ENCODE results near the gene BMF. TPM values are rescaled to one million over a fixed set of nuclear protein-coding genes. Genes with fewer than 3 reads are reported as not detected.
A peak's percentile ranks its signal among the peaks of the same experiment; 100 is the strongest.
"Not testable (repeated sequence)": the region's sequence is repeated elsewhere in the genome, so short reads cannot be mapped to it uniquely, and the experiment has no call there.

Gene BMF
- total RNA-seq, 1 experiment from 2014 or later: 6.2 TPM

DNA sequence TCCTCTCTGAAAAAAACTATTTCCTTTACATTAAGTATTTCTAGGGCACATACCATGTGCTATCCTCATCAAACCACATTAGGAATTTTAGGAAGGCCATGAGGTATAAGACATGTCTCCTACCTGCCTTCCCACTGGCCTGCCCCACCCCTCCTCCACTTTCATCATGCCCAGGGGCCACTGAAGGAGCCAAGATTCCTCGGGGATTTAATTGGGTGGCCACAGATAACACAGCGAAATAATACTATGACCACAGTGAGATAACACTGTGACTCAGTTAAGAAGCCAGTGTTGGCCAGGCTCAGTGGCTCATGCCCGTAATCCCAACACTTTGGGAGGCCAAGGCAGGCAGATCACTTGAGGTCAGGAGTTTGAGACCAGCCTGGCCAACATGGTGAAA, 9.8 kb upstream of the BMF start:
- H3K27ac ChIP-seq: no peak overlapping the region
- no peak overlapping the region for H3K4me3 ChIP-seq
- no peaks in the 10 kb centered on the region for H3K36me3 ChIP-seq
- no peaks in the 10 kb centered on the region; the same call in 1 of the 2 replicates for H3K9me3 ChIP-seq (replicated peaks)
- H3K27me3 ChIP-seq (replicated peaks): 0 out of 2 replicates have a peak, but pooled peaks cover 2% of the 10 kb centered on the region
- DNase-seq (ENCODE audit: low read depth in 1 of 2, low spot score in 2 of 2): peak in 1 of 2 experiments; percentile 22
- no peaks in the 10 kb centered on the region; the same call in 1 of the 2 replicates for H3K4me1 ChIP-seq (replicated peaks)

- Histone ChIP-seq H3K9me3 (replicated peaks) (no peaks in the 10 kb centered on the region; the same call in 1 of the 2 replicates), H3K27ac (no peak overlapping the region), H3K36me3 (no peaks in the 10 kb centered on the region), H3K4me3 (no peak overlapping the region), H3K4me1 (replicated peaks) (no peaks in the 10 kb centered on the region), H3K27me3 (replicated peaks) (0 out of 2 replicates have a peak, but pooled peaks cover 2% of the 10 kb centered on the region)
- DNase-seq (ENCODE audit: low read depth in 1 of 2, low spot score in 2 of 2): no peak
Measured at GRCh38 chr15:40115670-40116093, 7.0 kb upstream of the BMF start.

- H3K36me3 ChIP-seq: not testable (repeated sequence)
Measured at GRCh38 chr15:40115106-40115505, 6.4 kb upstream of the BMF start.

DNA sequence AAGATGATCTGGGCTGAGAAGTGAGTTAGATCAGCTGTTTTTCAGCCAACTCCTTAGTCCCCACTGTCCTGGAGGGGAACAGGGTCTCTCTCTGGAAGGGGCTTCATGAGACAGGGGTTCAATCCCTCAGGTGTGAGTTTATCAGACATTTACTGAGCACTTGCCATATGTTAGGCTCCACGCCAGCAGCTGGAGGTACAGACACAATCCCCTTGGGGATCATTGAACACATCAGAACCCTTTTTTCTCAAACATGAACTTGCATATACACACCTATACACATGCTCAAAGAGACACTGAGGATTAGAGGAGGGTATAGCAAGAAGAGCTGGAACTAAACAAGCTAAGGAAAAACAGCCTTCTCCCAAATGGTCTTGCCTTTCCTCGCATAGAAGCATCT, 5.5 kb upstream of the BMF start:
- H3K4me1 ChIP-seq (replicated peaks): peaks cover 6% of the 10 kb centered on the region
- no peak overlapping the region for H3K27ac ChIP-seq
- no peak for DNase-seq (ENCODE audit: low read depth in 1 of 2, low spot score in 2 of 2)
- 0 out of 2 replicates have a peak, but pooled peaks cover 2% of the 10 kb centered on the region for H3K27me3 ChIP-seq (replicated peaks)
- no peaks in the 10 kb centered on the region for H3K36me3 ChIP-seq
- H3K9me3 ChIP-seq (replicated peaks): no peaks in the 10 kb centered on the region; the same call in 1 of the 2 replicates
- no peak overlapping the region for H3K4me3 ChIP-seq

More at GRCh38 chr15:40115106-40115505, 6.4 kb upstream of the BMF start:
- H3K4me1 ChIP-seq (replicated peaks); H3K27ac ChIP-seq; H3K4me3 ChIP-seq; H3K27me3 ChIP-seq (replicated peaks); DNase-seq (ENCODE audit: low read depth in 1 of 2, low spot score in 2 of 2); H3K9me3 ChIP-seq (replicated peaks): not testable (repeated sequence)

GRCh38 chr15:40112789-40113188, 4.1 kb upstream of the BMF start:
- Histone ChIP-seq H3K36me3 (no peaks in the 10 kb centered on the region), H3K4me3 (no peak overlapping the region), H3K9me3 (replicated peaks) (no peaks in the 10 kb centered on the region; the same call in 1 of the 2 replicates), H3K27me3 (replicated peaks) (0 out of 2 replicates have a peak, but pooled peaks cover 2% of the 10 kb centered on the region), H3K27ac (no peak overlapping the region), H3K4me1 (replicated peaks) (peaks cover 16% of the 10 kb centered on the region)
- no peak for DNase-seq (ENCODE audit: low read depth in 1 of 2, low spot score in 2 of 2)

DNA sequence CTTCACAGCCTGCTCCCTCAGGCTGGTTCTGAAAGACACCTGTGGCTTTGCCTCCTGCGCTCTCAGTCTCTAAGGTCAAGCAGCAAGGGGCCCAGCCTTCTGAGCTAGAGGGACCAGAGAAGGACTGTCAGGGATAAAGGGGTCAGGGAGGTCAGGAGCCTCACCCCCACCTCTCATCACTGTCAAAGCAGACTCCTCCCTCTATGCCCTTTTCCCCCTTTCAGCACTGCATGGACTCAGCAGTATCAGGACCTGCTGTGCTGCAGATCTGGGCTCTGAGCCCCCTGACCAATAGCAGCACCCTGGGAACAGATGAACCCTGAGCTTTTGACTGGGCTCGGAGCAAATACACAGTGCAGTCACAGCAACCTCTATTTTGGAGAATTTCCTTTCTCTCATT, 3.2 kb upstream of the BMF start:
- H3K4me3 ChIP-seq: no peak overlapping the region
- peaks cover 24% of the 10 kb centered on the region for H3K4me1 ChIP-seq (replicated peaks)
- no peaks in the 10 kb centered on the region; the same call in 1 of the 2 replicates for H3K9me3 ChIP-seq (replicated peaks)
- DNase-seq (ENCODE audit: low read depth in 1 of 2, low spot score in 2 of 2): no peak
- H3K36me3 ChIP-seq: no peaks in the 10 kb centered on the region
- H3K27ac ChIP-seq: no peak overlapping the region
- 0 out of 2 replicates have a peak, but pooled peaks cover 2% of the 10 kb centered on the region for H3K27me3 ChIP-seq (replicated peaks)

DNA sequence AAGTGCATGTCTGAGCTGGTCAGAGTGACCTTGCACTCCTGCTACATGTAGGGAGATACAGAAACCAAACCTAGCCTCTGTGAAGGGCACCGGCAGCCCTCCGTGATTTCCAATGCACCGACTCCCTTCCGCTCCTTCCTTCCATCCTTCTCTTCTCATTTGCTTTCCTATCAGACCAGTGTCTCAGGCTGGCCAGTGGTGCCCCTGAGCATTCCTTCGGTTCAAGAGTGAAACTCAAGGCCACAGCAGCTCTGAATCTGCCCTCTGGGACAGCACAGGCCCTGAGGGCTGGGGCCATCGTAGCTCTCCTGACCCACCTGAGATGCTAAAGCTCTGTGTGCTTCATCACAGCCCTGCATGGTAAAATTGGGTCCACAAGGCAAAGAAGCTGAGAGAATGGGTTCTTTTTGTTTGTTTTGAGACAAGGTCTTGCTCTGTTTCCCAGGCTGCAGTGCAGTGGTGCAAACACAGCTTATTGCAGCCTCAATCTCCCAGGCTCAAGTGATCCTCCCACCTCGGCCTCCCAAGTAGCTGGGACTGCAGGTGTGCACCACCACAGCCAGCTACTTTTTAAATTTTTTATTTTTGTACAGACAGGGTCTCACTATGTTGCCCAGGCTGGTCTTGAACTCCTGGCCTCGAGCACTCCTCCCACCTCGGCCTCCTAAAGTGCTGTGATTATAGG, 2.3 kb upstream of the BMF start:
- H3K9me3 ChIP-seq (replicated peaks): no peaks in the 10 kb centered on the region
- H3K4me1 ChIP-seq (replicated peaks): peaks cover 32% of the 10 kb centered on the region
- H3K27me3 ChIP-seq (replicated peaks): 0 out of 2 replicates have a peak, but pooled peaks cover 2% of the 10 kb centered on the region
- no peaks in the 10 kb centered on the region for H3K36me3 ChIP-seq
- DNase-seq (ENCODE audit: low read depth in 1 of 2, low spot score in 2 of 2): no peak
- no peak overlapping the region for H3K27ac ChIP-seq
- H3K4me3 ChIP-seq: no peak overlapping the region

DNA sequence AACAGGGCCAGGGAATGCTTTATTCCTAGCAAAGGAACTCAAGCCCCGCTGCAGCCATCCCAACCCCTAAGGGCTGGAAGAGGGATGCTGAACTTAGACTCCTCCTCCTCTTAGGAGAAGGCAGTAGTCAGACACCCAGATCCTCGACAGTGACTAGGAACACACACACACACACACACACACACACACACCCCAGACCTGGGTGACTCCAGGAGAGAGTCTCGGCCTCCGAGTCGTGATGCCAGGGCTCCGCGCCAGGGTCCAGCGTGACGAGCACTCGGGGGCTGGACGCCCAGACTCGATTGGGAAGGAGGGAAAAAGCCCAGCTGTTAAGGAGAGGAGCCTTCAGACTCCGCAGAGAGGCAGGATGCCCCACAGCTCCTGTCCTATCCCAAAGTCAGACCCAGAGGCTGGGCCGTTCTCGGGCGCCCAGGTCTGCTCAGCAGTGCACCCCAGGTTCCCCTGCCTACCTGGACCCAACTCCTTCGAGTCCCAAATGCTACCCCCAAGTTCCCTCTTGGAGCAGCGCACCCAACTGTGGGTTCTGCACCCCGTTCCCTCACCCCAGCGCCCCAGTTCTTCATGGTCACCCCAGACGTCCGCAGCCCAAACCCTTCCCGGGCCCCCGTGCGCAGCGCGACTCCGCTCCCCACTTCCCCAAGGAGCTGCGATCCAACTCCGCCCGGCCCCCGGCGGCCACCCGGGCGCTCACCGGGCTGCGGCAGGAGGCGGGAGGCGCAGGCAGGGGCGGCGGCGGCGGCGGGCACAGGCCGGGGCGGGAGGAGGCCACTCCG, 421 bp downstream of the BMF start:
- Histone ChIP-seq H3K36me3 (peaks cover 5% of the 10 kb centered on the region; the same call in 1 of the 2 replicates), H3K4me1 (replicated peaks) (peaks cover 60% of the 10 kb centered on the region), H3K9me3 (replicated peaks) (no peaks in the 10 kb centered on the region), H3K27me3 (replicated peaks) (no peaks in the 10 kb centered on the region), H3K27ac (peak overlapping the region; percentile 35), H3K4me3 (peak overlapping the region; percentile 69)
- DNase-seq (ENCODE audit: low read depth in 1 of 2, low spot score in 2 of 2): peak; percentile 49 to 63

DNA sequence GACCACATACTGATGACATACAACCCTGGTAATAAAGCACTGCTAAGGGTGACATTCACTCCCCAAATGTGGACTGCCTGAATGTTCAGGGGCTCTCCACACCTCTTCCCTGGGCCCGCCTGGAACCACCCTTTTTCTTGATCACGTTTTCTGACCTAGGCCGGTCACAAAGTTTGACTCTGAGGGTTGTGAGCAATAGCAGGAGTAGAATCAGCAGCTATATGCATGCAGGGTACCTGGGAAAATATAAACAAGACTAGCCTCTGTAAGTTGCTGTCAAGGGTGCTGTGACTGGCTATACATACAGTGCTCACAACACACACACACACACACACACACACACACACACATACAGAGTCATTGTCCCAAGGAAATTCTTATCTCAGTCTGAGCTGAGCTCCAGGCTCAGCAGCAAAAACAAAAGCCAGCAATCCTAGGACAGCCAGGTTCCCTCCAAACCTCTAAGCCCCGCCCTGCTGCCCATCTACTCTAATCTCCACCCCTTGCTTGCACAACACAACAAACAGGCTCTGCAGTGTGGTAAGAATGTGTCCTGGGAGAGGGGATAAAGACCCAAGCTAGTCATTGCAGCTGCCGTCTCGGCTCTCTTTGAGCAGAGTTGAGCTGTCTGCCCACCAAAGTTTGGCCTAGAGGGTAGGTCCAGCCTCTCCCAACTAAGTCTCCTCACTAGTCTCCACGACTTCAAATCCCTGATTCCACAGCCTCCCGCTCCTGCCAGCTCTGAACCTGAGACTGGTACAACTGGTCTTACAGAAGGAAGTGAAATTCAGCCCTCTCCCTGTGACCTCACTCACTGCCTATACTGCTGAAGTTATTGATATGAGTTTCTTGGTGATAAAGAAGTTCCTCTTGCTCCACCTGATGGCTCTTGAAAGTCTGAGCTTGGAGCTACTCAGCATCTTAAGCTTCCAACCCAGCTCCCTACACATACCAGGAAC, 2.2 kb downstream of the BMF start:
- peaks cover 77% of the 10 kb centered on the region for H3K4me1 ChIP-seq (replicated peaks)
- no peak overlapping the region for H3K4me3 ChIP-seq
- H3K9me3 ChIP-seq (replicated peaks): no peaks in the 10 kb centered on the region
- DNase-seq (ENCODE audit: low read depth in 1 of 2, low spot score in 2 of 2): peak in 1 of 2 experiments; percentile 46
- no peak overlapping the region for H3K27ac ChIP-seq
- H3K36me3 ChIP-seq: peaks cover 9% of the 10 kb centered on the region; the same call in 1 of the 2 replicates
- H3K27me3 ChIP-seq (replicated peaks): no peaks in the 10 kb centered on the region

- H3K9me3 ChIP-seq (replicated peaks): no peaks in the 10 kb centered on the region
- no peak overlapping the region for H3K4me3 ChIP-seq
- H3K27me3 ChIP-seq (replicated peaks): no peaks in the 10 kb centered on the region
- peaks cover 86% of the 10 kb centered on the region for H3K4me1 ChIP-seq (replicated peaks)
- peaks cover 9% of the 10 kb centered on the region; the same call in 1 of the 2 replicates for H3K36me3 ChIP-seq
- no peak for DNase-seq (ENCODE audit: low read depth in 1 of 2, low spot score in 2 of 2)
- H3K27ac ChIP-seq: peak overlapping the region; percentile 54
Measured at GRCh38 chr15:40105517-40106202, 3.0 kb downstream of the BMF start.

- H3K27me3 ChIP-seq (replicated peaks): no peaks in the 10 kb centered on the region
- H3K9me3 ChIP-seq (replicated peaks): no peaks in the 10 kb centered on the region
- H3K27ac ChIP-seq: peak overlapping the region; percentile 54
- H3K36me3 ChIP-seq: peaks cover 12% of the 10 kb centered on the region; the same call in 1 of the 2 replicates
- DNase-seq (ENCODE audit: low read depth in 1 of 2, low spot score in 2 of 2): peak; percentile 92 to 95
- no peak overlapping the region for H3K4me3 ChIP-seq
- peaks cover 92% of the 10 kb centered on the region for H3K4me1 ChIP-seq (replicated peaks)
Measured at GRCh38 chr15:40104865-40105516, 3.7 kb downstream of the BMF start.

DNA sequence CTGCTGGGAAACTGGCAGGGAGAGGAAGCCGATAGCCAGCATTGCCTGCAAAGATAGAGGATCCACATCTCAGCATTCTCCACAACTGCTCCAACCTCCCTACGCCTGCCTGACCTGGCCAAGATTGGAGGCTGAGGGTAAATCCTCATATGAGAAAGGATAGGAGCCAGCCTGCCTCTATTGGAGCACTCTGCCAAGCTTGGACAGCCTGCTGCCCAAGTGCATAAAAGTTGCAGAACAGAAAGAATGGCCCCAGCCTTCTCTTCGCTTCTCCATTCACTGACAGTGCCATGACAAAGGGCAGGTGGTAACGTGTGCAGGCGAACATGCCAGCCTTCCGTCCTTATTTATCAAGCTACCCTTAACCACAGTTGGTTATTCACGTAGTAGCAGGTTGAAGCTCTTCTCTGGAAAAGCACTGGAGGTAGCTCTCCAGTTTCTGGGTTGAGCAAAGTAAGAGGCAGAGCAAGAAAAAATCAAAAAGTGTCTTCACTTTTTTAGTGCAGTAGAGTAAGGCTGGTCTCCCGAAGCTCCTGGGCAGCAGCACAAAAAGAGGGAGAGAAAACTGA, 4.3 kb downstream of the BMF start:
- no peak for DNase-seq (ENCODE audit: low read depth in 1 of 2, low spot score in 2 of 2)
- Histone ChIP-seq H3K4me1 (replicated peaks) (peaks cover 94% of the 10 kb centered on the region), H3K27ac (no peak overlapping the region), H3K36me3 (peaks cover 12% of the 10 kb centered on the region; the same call in 1 of the 2 replicates), H3K4me3 (no peak overlapping the region), H3K27me3 (replicated peaks) (no peaks in the 10 kb centered on the region), H3K9me3 (replicated peaks) (no peaks in the 10 kb centered on the region)
